NCI-H1694 treated with DMSO at 0.1 percent for 48 hours (cell line): ENCODE results near the gene EIF5A2.
"Not testable (repeated sequence)": the region's sequence is repeated elsewhere in the genome, so short reads cannot be mapped to it uniquely, and the experiment has no call there.

Experiments used
- DNase-seq: peaks from one replicate; lab custom pipeline; 2025; lab: John Stamatoyannopoulos, UW

EIF5A2 gene

GRCh38 chr3:170896781-170897180 lies 11.7 kb downstream of the EIF5A2 start:
- no peak for DNase-seq

DNA sequence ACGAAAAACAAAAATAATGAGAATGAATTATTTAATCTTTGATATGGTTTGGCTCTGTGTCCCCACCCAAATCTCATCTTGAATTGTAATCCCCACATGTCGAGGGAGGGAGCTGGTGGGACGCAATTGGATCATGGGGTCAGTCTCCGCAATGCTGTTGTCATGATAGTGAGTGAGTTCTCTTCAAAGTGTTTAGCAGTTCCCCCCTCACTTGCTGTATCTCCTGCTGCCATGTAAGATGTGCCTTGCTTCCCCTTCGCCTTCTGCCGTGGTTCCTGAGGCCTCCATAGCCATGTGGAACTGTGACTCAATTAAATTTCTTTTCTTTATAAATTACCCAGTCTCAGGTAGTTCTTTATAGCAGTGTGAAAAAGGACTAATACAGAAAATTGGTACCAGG lies 12.1 kb downstream of the EIF5A2 start:
- DNase-seq = not testable (repeated sequence)

DNA sequence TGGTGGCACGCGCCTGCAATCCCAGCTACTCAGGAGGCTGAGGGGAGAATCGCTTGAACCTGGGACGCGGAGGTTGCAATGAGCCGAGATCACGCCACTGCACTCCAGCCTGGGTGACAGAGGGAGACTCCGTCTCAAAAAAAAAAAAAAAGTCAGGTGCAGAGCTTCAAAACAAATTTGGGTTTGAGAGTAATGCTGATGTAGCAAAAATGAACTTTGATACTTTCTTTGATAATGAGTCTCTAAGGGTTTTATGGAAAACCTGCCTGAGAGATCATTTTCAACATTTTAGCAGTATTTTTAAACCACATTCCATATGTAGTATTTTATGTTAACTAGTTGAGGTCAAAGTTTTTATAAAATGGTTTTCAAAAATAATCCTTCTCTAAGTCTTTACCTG lies 14.5 kb downstream of the EIF5A2 start:
- no peak for DNase-seq

DNA sequence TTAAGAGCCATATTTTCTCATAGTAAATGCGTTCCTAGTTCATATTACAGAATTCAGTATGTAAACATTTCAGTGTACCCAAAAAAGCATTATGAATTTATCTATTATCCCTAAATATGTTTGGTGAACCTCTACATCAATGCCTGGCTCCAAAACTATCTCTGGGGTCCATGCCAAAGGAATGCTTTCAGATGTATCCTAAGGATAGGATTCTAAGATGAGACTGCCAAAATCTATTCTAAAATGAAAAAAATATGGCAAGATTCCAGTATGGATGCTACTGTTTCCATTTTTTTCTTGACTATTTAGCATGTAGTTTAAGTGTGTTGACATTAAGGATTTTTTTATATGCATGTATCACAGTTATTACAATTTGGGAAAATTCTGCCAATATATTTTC lies 18.8 kb downstream of the EIF5A2 start:
- peak; percentile 24 for DNase-seq

DNA sequence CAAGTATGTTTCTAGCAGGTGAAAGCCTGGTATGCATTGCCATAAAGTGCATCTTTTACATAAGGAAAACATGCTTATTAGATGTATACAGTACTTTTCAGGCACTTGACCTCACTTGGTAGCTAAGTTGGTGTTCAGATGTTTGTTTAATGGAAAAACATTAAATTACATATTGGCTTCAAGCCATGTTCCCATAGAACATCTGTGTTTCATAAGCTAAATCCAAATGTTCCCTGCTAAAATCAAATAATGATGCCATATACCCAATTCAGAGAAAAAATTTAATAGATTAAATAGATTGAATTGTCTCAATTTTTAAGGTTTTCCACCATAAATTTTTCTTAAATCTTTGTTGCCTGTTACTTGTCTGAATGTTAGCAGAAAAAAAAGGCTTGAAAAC lies 19.3 kb downstream of the EIF5A2 start:
- peak; percentile 55 for DNase-seq

GRCh38 chr3:170884109-170884930 lies 24.1 kb downstream of the EIF5A2 start:
- DNase-seq = not testable (repeated sequence)

- DNase-seq = not testable (repeated sequence)
Measured at GRCh38 chr3:170878688-170879087, 29.7 kb downstream of the EIF5A2 start.

DNA sequence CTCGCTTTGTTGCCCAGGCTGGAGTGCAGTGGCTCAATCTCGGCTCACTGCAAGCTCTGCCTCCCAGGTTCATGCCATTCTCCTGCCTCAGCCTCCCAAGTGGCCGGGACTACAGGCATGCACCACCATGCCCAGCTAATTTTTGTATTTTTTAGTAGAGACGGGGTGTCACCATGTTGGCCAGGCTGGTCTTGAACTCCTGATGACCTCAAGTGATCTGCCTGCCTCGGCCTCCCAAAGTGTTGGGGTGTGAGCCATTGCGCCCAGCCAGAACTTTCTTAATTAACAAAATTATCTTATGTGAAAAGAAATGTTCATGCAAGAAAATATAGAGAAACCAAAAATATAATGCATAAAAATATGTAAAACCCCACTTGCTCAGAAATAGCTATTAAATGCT lies 31.1 kb downstream of the EIF5A2 start:
- DNase-seq = not testable (repeated sequence)

GRCh38 chr3:170876537-170876936 lies 31.9 kb downstream of the EIF5A2 start:
- DNase-seq = no peak

DNA sequence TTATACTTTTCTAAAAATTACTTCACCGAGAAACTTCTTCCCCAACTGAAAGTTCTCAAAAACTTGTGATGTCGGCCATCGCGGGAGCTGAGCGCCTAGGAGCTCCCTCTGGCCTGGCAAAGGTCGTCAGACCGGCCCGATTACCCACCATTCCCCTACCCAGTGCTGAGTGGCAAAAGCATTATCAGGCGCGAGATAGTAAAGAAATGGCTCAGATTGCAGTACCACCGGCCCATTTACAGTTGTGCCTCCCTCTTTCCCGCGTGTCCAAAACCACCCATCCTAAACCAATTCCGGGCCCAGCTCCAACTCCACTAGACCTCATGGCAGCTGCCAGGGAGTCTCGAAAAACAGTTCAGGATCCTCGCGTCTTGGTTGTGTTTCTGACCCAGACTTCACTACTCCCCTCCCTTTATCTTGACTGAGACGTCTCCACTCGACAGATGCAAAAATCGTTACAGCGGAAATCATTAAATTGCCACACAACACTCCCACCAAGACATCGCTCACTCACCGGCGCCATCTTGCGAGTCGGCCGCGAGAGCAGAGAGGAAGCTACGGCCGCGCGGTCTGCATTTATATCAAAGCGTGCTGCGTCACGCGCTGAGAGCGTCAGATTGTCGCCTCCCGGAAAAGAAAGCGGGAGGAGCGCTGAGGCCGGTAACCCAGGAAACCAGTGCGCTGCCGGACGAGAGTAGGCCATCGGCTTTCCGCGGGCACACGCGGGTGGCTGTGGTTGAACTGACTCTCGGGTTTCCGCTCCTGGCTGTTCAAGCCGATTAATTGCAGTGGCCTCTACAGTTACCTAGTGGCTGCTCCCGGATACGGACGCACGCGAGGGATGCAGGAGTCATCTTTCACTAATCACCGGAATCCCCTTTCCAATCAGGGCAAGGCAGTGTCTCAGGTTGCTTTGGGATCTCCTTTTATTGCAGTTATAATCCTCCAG lies 38.5 kb downstream of the EIF5A2 start, which contains the start of gene RPL22L1:
Gene RPL22L1 (minus strand): TSS at position 551 of the 949 bp plus-strand sequence. CDS start 28 bp downstream, at position 523.
- DNase-seq = no peak

DNA sequence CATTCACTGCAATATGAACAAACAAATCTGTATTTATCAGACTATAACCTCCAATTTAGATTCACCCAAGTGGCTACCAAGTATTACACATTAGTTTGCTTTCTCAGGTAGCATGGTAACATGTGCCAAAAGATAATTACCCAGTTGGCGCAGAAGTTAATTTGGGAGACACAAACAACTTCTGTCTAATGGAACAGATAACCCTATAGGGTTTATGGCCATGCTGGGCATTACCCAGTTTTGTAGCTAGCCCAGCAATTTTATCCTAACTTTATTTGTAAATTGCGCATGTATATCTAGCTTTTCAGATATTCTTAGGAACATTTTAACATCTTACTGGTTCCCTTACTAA lies 39.2 kb downstream of the EIF5A2 start:
- no peak for DNase-seq

DNA sequence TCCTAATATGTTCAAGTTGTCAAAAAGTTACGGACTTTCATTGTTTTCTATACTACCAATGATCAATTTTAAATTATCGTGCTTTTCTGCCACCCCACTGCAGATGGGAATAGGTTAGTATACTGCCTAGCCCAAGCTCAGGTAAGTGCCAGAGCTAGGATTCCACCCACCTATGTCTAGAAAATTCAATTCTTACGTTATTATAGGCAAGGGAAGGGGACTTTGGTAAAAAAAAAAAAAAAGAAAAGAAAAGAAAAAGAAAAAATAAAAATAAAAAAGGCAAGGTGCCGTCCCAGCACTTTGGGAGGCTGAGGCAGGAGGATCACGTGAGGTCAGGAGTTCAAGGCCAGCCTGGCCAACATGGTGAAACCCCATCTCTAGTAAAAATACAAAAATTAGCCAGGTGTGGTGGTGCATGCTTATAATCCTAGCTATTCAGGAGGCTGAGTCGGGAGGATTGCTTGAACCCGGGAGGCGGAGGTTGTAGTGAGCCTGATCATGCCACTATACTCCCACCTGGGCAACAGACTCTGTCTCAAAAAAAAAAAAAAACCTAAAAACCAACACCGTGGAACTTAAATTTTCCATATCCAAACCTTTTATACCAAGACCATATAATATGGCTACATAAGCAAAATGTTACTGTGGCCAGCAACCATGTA lies 39.7 kb downstream of the EIF5A2 start:
- DNase-seq = no peak

GRCh38 chr3:170867143-170867937 lies 41.1 kb downstream of the EIF5A2 start:
- no peak for DNase-seq

GRCh38 chr3:170866499-170866898 lies 41.9 kb downstream of the EIF5A2 start:
- no peak for DNase-seq

GRCh38 chr3:170865209-170866094 lies 43.0 kb downstream of the EIF5A2 start:
- no peak for DNase-seq

- no peak for DNase-seq
Measured at GRCh38 chr3:170864525-170865208, 43.8 kb downstream of the EIF5A2 start.

DNA sequence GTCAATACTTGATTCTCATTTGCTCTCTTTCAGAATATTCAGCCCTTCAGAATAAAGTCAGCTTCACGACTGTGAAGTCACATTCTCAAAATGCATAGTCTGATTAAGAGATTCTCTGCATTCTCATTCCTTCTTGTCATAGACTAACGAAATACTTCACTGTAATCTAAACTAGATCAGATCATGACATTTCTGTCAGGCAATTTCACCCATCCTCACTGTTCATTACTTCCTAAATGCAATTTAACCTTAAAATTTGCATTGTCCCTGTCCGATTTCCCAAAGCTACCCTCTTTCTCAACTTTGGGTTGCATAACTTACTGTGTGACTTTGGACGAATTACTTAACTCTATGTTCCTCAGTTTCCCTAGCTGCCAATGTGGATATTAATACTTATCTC lies 44.6 kb downstream of the EIF5A2 start:
- no peak for DNase-seq

DNA sequence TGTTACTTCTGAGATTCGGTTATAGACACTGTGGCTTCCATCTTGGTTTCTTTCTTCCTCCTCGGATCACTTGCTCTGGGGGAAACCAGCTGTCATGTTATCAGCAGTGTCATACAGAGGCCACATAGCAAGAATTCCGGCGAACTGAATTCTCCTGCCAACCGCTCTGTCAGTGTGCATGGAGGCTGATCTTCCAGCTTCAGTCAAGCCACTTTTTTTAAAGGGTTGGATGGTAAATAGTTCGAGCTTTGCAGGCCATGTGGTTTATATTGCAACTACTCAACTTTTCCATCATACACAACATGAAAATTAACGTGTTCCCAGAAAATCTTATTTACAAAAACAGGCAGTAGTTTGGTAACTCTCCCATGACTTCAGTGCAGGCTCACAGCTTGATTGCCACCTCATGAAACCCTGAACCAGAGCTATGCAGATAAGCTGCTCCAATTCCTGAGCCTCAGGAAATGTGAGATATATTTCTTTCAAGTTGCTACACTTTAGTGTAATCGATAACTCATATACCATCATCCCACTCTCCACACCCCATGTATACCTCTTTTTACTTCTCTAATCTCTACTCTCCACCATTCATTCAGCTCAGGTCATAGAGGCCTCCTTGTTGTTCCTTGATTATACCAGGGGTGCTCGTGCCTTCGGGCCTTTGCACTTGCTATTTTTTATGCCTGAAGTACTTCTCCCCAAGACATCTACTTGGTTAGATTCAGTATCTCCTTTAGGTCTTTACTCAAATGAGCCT lies 45.6 kb downstream of the EIF5A2 start:
- peak; percentile 1 for DNase-seq

DNA sequence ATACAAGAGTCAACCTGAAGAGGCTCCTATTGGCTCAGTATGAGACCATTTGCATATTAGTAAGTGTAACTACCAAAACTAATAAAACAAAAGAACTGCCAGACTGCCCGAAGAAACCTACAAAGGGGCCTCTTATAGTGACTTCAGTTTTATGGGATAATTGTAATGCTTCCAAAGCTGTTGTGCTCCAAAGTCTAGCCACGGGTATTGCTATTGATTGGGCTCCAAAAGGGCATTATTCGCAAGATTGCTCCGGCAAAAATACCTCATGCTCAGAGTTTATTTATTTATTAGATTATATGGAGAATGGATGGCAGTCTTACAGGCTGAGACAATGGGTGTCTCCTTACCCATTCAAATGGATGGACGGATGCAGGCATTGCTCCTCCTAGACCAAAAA lies 49.8 kb downstream of the EIF5A2 start:
- no peak for DNase-seq
